ENCODE data around the gene PLB1. TPM values are rescaled to one million over a fixed set of nuclear protein-coding genes. Genes with fewer than 3 reads are reported as not detected.

PLB1 gene
- total RNA-seq, 2 experiments from 2014 or later: 0.51 to 0.73 TPM

DNA sequence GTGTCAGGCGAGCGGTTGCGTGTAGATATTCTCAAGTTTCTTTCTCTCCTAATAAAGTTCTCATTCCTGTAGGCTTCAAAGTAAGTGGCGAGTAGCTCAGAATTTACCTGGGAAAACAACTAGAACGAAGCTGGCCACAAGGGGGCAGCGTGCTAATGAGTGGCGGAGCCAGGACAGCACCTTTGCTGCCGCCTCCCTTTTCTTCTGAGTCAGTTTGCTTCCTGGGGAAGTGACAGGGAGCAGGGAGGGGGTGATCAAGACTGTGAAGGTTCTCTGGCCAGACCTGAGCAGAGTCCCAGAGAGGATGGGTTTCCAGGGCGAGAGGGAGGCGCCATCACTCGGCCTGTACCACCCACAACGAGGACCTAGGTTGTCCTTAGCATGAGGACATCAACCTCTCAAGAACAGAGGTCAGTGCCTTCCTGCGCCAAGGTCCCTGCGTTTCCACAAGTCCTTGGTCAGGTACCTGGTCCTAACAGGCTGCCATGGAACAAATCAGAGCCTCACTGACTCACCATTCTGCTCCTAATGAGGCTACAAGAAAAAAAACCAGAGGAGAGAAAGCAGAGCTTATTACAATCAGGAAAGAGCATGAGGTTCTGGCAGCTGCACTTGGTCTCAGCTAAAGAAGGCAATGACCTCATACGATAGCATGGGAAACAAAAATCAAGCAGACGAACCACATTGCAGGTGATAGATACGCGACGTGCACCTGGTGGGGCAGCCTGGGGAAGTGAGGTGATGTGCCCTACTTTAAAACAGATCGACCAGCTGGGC is 98.7 kb downstream of the PLB1 start:
- CTCF ChIA-PET: interaction anchor here (0.6 to 3.1 kb wide), 40 partner anchors 8 to 223 kb away, joined by 3 to 14 read pairs (median 4); partner anchors contain the start of gene PPP1CB
- POLR2A ChIA-PET: interaction anchor here (0.5 to 1.1 kb wide), 4 partner anchors 19 to 160 kb away, joined by 3 to 5 read pairs (median 4); partner anchors contain the start of gene PPP1CB

GRCh38 chr2:28595323-28595722 is 99.5 kb downstream of the PLB1 start:
- CTCF ChIA-PET: interaction anchor here (0.5 to 3.1 kb wide), 24 partner anchors 9 to 1024 kb away, joined by 3 to 14 read pairs (median 4); partner anchors contain the start of gene PPP1CB
- POLR2A ChIA-PET: interaction anchor here (0.5 kb wide), 1 partner anchor 157 kb away, joined by 3 read pairs; the partner anchor contains the start of gene PPP1CB

- POLR2A ChIA-PET: no interaction called here
- CTCF ChIA-PET: no interaction called here
Measured at GRCh38 chr2:28598484-28598883, 102.6 kb downstream of the PLB1 start.

- CTCF ChIA-PET: no interaction called here
Measured at GRCh38 chr2:28600181-28600580, 104.3 kb downstream of the PLB1 start.

DNA sequence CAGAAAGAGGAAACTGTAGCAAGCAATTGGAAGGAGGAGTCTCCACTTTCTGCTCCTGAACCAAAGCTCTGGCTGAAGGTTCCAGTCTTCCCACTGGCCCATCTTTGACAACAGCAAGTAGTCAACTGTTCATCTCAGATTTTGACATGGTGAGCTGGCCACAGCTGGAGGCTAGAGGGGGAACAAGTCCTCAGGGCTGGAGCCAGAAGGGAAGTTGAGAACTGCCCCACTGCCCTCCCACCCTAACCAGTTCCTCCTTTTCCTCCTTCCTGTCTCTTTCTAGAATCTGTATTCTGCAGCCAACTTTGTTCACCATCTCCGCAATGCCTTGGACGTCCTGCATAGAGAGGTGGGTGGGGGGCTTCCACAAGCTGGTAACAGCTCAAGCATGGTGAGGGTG is 105.8 kb downstream of the PLB1 start:
- CTCF ChIA-PET: no interaction called here
- POLR2A ChIA-PET: no interaction called here

More at GRCh38 chr2:28600181-28600580, 104.3 kb downstream of the PLB1 start:
- POLR2A ChIA-PET: no interaction called here

DNA sequence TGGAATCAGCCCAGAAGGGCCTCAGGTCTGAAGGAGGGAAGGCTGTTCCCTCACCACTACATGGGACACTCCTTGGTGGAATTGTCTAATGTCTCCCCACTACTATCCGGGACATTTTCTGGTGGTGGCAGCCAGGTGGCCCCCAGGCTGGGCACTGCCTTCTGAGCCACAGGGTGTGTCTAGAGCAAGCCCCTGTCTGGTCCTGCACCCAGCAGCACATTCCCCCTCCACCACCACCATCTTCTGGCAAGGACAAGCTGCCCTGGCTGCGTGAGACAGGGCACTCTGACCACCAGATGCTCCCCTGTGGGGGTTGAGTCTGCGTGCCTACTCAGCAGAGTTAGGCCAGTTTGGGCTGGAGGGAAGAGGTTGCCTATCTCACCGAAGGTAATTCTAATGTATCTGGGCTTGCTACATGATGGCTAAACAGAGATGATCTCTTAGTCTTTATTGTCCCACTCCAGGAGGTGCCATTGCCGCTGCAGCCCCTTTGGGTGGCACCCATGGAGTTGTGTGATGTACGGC is 106.3 kb downstream of the PLB1 start:
- ChIA-PET POLR2A (no interaction called here), CTCF (interaction anchor here (0.9 kb wide), 1 partner anchor 8 kb away, joined by 3 read pairs; no protein-coding TSS in a partner anchor)

DNA sequence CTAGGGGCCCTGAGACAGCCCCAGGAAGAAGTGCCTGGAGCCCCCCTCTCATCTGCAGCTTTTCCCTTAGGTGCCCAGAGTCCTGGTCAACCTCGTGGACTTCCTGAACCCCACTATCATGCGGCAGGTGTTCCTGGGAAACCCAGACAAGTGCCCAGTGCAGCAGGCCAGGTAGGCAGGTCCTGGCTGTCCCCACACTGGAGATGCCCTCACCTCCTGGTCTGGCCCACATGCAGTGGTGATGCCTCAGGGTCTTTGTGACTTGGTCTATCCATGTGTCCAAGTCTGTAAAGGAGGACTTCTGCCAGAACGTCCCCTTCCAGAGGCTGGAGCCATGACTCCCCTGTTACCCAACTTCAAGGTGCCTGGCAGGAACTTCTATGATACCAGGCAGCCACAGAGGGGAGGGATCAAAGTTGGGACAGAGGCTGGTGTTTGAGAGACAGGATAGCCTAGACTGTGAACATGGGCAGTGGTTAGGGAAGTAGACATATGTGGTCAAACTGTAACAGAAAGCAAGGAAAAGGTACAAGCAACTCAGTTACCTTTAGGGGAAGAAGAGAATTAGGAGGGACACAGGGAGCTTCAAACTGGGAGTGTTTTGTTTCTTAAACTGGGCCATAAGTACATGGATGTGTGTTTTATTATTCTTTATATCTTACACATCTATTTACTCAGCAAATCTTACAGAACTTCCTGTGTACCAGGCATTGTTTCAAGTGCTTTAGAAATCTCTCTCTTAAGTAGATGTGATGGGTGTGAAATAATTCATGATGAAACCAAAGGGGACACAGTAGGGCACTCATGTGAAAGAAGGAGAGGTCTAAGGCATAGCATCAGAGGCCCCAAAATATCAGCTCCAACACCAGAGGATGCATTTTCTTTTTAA is 107.1 kb downstream of the PLB1 start:
- CTCF ChIA-PET: interaction anchor here (0.9 to 1.1 kb wide), 2 partner anchors 9 to 17 kb away, joined by 3 read pairs; no protein-coding TSS in a partner anchor
- POLR2A ChIA-PET: no interaction called here

- POLR2A ChIA-PET: no interaction called here
- CTCF ChIA-PET: interaction anchor here (1.1 kb wide), 1 partner anchor 17 kb away, joined by 3 read pairs; no protein-coding TSS in a partner anchor
Measured at GRCh38 chr2:28603821-28604220, 108.0 kb downstream of the PLB1 start.

DNA sequence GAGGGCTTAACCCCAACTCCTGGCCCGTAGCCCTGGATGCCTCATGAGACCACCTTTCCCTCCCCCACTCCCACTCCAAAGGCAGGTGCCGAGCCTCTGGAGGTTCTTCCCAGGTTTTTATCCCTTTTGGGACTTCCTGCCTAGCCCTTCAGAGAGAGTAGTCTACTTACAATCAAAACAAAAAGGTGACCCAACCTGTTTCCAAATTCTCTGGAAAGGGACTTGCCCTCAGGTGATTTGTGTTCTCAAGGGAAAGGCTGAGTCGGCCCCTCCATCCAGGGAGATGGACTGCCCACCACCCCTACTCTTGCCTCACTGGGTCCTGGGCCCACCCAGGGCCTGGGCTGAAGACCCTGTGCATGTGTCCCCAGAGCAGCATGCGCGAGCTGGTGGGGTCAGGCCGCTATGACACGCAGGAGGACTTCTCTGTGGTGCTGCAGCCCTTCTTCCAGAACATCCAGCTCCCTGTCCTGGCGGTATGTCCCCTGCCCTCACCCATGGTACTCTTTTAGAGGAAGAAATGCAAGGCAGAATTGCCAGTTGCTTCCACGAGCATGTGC is 108.5 kb downstream of the PLB1 start:
- CTCF ChIA-PET: interaction anchor here (1.1 kb wide), 1 partner anchor 18 kb away, joined by 3 read pairs; no protein-coding TSS in a partner anchor

GRCh38 chr2:28606986-28607441 is 111.2 kb downstream of the PLB1 start:
- ChIA-PET CTCF (interaction anchor here (0.6 kb wide), 1 partner anchor 710 kb away, joined by 3 read pairs; no protein-coding TSS in a partner anchor), POLR2A (interaction anchor here (0.6 kb wide), 1 partner anchor 143 kb away, joined by 4 read pairs; no protein-coding TSS in a partner anchor)

More for the DNA sequence above, 108.5 kb downstream of the PLB1 start:
- POLR2A ChIA-PET: no interaction called here

- CTCF ChIA-PET: interaction anchor here (0.6 to 1.6 kb wide), 2 partner anchors 14 to 123 kb away, joined by 3 to 8 read pairs; no protein-coding TSS in a partner anchor
- POLR2A ChIA-PET: no interaction called here
Measured at GRCh38 chr2:28607730-28608499, 112.1 kb downstream of the PLB1 start.

- ChIA-PET POLR2A (no interaction called here), CTCF (interaction anchor here (1.6 kb wide), 1 partner anchor 14 kb away, joined by 8 read pairs; no protein-coding TSS in a partner anchor)
Measured at GRCh38 chr2:28608500-28609424, 112.9 kb downstream of the PLB1 start.

DNA sequence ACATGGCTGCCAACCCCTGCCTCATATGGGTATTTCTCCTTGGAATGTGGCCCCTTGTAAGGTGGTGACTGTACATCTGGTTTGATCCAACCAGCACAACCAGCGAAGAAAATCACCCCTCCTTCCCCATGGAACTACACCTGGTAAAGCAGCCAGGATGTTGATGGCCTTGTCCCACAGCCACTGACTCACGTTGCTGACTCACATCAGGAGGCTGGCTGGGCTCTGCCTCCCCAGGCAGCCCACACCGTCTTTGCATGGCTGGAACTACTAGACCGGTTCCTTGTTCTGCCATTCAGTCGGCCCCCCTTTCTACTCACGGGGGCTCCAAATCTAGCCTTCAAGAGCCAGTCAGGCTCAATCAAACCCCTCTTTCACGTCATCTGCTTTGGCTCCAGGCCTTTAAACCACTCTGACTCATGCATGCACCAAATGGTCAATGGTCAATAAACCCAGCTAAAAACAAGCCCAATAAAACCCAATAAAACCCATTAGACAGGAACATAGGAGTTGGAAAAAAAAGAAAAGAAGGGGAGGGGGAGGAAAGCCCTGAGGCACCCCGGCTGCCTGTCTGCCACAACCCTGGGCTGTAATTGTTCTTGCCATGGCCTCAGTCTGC is 114.8 kb downstream of the PLB1 start:
- CTCF ChIA-PET: interaction anchor here (1.5 kb wide), 1 partner anchor 16 kb away, joined by 6 read pairs; no protein-coding TSS in a partner anchor
- POLR2A ChIA-PET: no interaction called here

GRCh38 chr2:28612131-28612812 is 116.4 kb downstream of the PLB1 start:
- ChIA-PET POLR2A (interaction anchor here (1.1 kb wide), 1 partner anchor 18 kb away, joined by 4 read pairs; no protein-coding TSS in a partner anchor), CTCF (interaction anchor here (0.7 to 1.5 kb wide), 4 partner anchors 9 to 208 kb away, joined by 3 to 6 read pairs (median 4); no protein-coding TSS in a partner anchor)

DNA sequence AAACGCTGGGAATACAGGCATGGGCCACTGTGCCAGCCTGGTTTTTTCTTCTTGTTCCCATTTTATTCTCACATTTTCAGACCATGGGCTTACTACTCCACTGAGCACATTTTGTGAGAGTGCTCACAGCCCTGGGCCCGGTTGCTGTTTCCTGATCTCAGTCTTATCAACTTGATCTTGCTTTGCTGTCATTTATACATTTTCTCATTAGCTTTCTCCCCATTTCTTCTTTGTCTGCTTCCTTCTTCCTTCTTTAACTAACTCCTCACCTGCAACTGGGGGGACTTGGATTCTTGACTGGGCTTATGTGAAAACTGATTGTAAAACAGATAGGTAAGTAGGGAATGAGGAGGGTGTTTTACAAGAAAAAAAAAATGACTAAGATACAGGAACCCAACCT is 117.3 kb downstream of the PLB1 start:
- CTCF ChIA-PET: interaction anchor here (1.3 kb wide), 1 partner anchor 18 kb away, joined by 3 read pairs; no protein-coding TSS in a partner anchor
- POLR2A ChIA-PET: interaction anchor here (0.7 to 1.1 kb wide), 2 partner anchors 12 to 19 kb away, joined by 3 to 4 read pairs; no protein-coding TSS in a partner anchor

All from activated CD8-positive, alpha-beta memory T cell treated with anti-CD3 and anti-CD28 coated beads for 36 hours (primary cell).